Stimulated activated CD8-positive, alpha-beta memory T cell treated with anti-CD3 and anti-CD28 coated beads, Interleukin-4, amount 100 ng/mL, for 4 hours (primary cell): ENCODE data around the gene MGLL.

Experiments used
- DNase-seq, 2 donors: peaks; one replicate each; pipeline ENCODE4 v3.0.0-alpha.2; 2020; ENCODE audit warnings: low read depth in 2 of 2, low spot score in 1 of 2

MGLL gene

GRCh38 chr3:127835993-127836882 lies 13.9 kb upstream of the MGLL start:
- DNase-seq = no peak

DNA sequence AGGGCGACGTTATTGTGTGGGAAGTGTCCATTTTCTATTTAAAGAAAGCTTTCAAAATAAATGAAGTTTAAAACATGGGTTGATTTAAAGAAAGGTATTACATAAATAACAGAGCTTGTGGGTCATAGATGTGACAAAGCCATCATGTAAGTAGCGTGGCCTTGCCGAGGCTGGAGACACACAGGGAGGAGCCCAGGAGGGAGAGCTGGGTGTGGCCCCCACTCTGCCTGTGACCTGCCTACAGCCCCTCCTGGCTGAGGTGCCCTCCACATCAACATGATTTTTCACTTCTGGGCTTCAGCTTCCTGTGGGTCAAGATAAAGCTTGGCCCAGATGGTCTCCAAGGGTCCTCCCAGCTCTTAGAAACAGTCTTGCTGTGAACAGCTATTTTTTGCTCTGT lies 12.5 kb upstream of the MGLL start:
- DNase-seq = no peak

- DNase-seq = no peak
Measured at GRCh38 chr3:127833281-127834032, 11.1 kb upstream of the MGLL start.

- DNase-seq = no peak
Measured at GRCh38 chr3:127831723-127832172, 9.4 kb upstream of the MGLL start.

DNA sequence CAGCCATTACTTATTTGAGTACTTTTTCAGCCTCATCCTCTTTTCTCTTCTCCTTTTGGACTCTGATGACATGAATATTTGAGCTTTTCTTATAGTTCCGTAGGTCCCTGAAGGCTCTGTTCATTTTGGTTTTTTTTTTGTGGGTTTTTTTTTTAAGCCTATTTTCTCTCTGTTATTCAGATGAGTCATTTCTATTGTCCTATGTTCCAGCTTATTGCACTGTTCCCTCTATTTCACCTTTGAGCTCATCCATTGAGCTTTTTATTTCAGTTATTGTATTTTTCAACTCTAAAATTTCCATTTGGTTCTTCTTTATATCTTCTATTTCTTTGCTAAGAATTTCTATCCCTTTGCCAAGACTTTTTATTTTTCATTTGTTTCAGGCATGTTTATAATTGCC lies 7.2 kb upstream of the MGLL start:
- no peak for DNase-seq

DNA sequence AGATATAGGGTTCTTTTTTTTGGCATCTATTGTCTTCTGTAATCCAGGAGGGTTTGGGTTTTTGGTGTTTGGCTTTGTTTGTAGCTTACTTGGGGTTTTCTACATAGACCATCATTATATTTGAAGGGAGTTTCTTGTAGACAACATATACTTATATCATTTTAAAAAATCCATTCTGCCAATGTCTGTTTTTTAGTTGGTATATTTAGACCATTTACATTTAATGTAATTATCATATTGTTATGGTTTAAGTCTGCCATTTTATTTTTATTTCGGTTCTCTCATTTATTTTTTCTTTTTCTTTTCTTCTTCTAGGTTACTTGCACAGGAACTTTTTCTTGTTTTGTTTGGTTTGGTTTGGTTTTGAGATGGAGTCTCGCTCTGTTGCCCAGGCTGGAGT lies 5.5 kb upstream of the MGLL start:
- no peak for DNase-seq

- no peak for DNase-seq
Measured at GRCh38 chr3:127825756-127826155, 3.4 kb upstream of the MGLL start.

- no peak for DNase-seq
Measured at GRCh38 chr3:127824151-127824825, 2.0 kb upstream of the MGLL start.

GRCh38 chr3:127823426-127823857 lies 1.1 kb upstream of the MGLL start:
- no peak for DNase-seq

- DNase-seq = no peak
Measured at GRCh38 chr3:127822682-127823425, 539 bp upstream of the MGLL start.

DNA sequence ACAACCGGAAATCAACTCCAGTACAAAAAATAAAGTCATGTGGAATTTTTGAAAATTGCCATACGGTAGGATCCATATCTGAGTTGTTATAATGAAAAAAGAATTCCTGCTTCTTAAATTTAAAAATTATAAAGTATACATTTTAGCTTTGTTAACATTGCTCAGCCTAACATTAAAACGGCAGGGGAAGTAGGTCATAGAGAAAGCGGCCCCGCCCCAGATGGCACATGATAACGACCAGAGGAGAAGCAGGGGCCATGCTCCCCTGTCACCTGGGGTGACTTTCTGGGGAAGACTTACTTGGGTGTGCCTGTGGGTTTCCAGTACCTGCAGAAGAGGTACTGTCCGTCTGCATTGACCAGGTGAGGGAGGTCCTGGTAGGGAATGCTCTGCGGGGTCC lies 921 bp downstream of the MGLL start:
- no peak for DNase-seq

DNA sequence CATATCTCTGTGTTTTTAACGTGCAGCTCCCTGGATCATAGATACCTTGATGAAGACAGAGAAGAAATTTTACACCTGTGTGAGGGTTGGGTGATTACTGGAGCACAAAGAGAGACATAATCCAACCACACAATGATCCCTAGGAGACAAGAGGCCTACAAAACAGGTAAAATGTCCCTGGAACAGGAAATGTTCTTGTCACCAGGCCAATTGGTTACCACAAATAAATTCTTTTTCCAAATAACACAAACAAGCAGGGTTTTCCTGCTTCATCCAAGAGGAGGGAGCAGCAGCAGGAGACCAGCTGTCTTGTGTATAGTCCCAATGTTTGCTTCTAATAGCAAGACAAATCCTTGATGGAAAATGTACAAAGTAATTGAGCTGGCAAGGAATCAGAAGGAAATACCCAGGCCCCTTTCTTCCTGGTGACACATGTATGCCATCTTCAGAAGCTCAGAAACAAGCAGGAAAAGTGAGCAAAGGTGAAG lies 1.4 kb downstream of the MGLL start:
- no peak for DNase-seq

DNA sequence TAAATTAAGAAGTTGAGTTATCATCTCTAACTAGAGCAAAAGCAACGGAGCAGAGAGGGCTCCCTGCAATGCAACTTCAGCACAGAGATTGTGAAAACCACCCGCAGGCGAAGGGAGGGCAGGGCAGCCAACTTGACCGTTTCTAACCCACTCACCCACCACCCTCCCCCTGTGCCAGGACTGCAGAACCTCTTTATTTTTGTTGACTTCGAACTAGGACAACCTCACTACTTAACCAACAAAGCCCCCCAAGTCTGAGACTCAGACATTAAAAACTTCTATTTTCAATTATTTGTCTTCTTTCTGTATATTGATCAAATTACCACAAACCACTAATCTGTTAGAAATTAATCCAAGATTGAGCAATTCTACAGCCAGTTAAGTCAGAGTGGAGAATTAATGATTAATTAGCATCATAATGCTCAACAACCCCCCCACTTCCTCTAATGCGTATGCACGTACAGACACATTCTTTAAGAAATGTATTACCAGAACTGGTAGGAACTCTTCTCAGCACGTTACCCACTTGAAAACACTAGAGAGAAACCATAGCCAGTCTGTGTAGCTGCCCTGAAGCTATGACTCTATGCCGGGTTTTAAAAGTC lies 2.0 kb downstream of the MGLL start:
- no peak for DNase-seq

DNA sequence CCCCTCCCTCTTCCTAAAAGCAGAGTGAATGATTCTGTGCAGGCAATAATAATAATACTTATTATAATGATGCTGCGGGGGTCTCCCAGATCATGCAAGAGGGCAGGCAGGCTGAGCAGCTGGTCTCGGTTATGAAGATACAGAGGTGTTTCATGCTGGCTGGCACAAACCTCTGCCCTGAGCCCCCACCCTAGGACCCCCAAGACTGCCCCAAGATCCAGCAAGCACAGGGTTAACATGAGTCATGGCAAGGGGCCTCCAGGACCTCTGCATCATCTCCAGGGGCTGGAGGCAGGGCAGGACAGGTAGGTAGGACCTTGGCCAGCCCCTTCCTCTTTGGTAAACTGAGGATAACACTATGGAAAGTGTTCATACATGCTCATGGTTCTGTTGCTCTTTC lies 2.7 kb downstream of the MGLL start:
- DNase-seq = no peak

DNA sequence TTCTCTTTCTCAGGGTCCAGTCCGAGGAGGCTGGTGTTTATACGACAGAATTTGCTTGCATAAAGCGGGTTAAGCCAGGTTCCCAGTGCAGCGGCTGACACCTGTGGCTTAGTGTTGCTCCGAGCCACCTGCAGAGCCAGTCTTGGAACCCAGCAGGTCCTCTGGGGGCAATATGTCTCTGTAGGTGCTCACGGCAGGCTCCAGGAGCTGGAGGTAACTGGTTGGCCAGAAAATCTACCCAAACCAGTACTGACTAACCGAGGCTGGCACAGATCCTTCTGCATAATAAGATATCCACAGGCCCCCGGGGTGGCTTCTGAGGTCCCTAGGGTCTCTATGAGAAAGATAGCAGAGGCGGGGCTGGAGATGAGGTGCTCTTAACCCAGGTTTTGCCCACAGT lies 3.2 kb downstream of the MGLL start:
- no peak for DNase-seq

DNA sequence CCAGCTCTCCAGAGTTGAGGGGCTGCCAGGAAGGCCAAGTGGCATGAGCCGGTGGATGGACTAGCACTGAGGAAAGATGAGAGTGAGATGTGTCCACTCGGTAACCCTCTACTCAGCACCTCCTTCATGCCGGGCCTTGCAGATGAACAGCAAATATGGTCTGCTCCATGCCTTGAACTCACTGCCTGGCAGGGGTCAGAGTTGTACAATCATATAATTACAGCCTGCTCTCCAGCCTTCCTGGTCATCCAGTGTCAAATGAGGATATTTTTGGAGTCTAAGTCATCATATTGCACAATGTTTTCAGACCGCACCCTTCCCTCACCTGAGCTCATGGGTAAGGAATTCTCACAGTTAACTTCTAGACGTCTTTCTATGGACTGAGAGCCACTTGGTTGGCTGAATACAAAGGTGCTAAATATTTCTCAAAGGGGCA lies 4.9 kb downstream of the MGLL start:
- DNase-seq = no peak

- DNase-seq = no peak
Measured at GRCh38 chr3:127816783-127817405, 5.4 kb downstream of the MGLL start.

DNA sequence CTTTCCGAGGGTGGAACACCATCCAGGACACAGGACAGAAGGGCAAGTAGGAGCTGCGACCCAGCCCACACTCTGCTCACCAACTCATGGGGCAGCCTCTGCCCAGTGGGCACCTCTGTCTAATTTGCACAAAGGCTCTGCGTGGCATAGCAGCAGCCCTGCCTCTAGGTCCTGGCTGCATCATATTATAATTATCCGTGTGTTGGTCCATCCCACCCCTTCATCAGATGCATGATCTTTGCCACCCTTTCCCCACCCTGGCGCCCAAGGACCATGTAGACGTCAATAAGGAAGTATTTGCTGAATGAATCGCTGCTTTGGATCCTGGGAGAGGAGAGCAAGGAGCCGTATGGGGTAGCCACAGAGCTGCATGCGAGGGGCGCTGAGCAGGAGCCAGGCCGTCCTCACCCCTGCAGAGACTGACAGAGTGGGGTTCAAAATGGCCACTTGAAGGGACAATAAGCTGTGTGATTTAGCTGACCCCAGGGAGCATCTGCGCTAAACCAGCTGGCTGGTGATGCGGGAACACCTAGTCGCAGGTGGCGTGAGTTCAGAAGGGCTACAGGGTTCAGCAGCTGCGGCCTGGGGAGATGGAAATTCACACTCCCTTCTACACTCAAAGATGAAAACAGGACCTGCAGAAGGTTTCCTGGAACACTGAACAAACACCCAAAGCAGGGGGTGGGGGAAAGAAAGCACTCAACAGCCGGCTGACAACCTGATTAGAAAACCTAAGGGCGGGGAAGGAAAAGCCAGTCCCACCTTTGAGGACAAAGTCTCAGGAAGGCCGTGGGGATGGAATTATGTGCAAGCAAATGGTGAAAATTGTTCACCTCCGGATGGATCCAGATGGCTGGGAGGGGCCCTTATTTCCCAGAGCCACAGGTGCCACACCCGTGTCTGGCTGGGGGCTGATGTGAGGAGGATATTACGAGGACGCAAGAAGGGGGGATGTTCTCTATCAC lies 6.4 kb downstream of the MGLL start:
- no peak for DNase-seq

DNA sequence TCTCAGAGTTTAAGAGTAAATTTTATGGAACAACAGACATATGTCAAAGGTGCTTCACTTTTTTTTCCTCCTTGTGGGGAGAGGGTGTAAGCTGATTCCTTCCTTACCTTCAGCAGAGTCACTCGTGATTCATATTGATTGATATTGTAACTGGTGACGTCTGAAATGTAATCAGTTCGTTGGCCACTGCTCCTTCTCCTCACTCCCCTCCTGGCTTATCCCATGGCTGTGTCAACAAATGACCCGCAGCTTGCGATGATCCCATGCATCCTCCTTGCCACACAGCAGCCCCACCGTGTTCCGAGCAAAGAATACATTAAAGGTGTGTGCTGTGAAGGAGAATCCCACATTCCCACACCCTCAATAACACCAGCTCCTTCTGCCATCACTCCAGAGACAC lies 7.3 kb downstream of the MGLL start:
- no peak for DNase-seq
